Endothelial cell (in vitro differentiated cells): ENCODE measurements around the gene TNC. TPM values are rescaled to one million over a fixed set of nuclear protein-coding genes. Genes with fewer than 3 reads are reported as not detected.

ENCODE experiments used
- DNase-seq: peaks from one replicate; pipeline ENCODE4 v3.0.0; 2021; ENCODE audit warnings: low spot score
- H3K27ac Mint-ChIP-seq: one replicate; pipeline ENCODE4 v1.8.0; 2021; ENCODE audit warnings: mixed read lengths, inconsistent platforms; ENCODE audit not compliant: unreplicated experiment
- H3K27me3 Mint-ChIP-seq: one replicate; pipeline ENCODE4 v1.8.0; 2021; ENCODE audit warnings: mild to moderate bottlenecking, moderate library complexity, mixed read lengths, inconsistent platforms; ENCODE audit not compliant: unreplicated experiment
- H3K36me3 Mint-ChIP-seq: one replicate; pipeline ENCODE4 v1.8.0; 2021; ENCODE audit warnings: mild to moderate bottlenecking, low read depth, mixed read lengths, inconsistent platforms; ENCODE audit not compliant: unreplicated experiment
- H3K4me1 Mint-ChIP-seq: one replicate; pipeline ENCODE4 v1.8.0; 2021; ENCODE audit warnings: mild to moderate bottlenecking, mixed read lengths, inconsistent platforms; ENCODE audit not compliant: unreplicated experiment
- H3K4me3 Mint-ChIP-seq: one replicate; pipeline ENCODE4 v1.8.0; 2021; ENCODE audit warnings: mild to moderate bottlenecking, mixed read lengths, inconsistent platforms; ENCODE audit not compliant: unreplicated experiment
- H3K9me3 Mint-ChIP-seq: one replicate; pipeline ENCODE4 v1.8.0; 2021; ENCODE audit warnings: mixed read lengths, inconsistent platforms; ENCODE audit not compliant: unreplicated experiment
- CTCF ChIP-seq: fragments of 200-600 bp; sonication (generic); IDR thresholded peaks from one replicate; pipeline ENCODE4 v1.5.0; 2021; ENCODE audit warnings: antibody characterized with exemption; ENCODE audit not compliant: unreplicated experiment
- total RNA-seq: library from RNA; stranded (reverse); fragmentation: NEBNext Ultra II Directional; extraction: Animal tissue kit (Norgen Biotek cat#: 25700); gene quantifications from one replicate; pipeline ENCODE4 v1.2.1, GENCODE V29; 2021; ENCODE audit not compliant: unreplicated experiment

Gene TNC
- total RNA-seq, 1 donor from 2014 or later, result 10.1 TPM

- DNase-seq, result no peak
- no peaks in the 10 kb centered on the region for H3K36me3 Mint-ChIP-seq
- no peak for TF ChIP-seq CTCF
- H3K4me3 Mint-ChIP-seq, result no peak overlapping the region
- no peaks in the 10 kb centered on the region for H3K9me3 Mint-ChIP-seq
- peaks cover 4% of the 10 kb centered on the region for H3K27me3 Mint-ChIP-seq
- no peak overlapping the region for H3K27ac Mint-ChIP-seq
- H3K4me1 Mint-ChIP-seq, result no peaks in the 10 kb centered on the region
Observed at GRCh38 chr9:114998326-114998725, 119.6 kb downstream of the TNC start.

DNA sequence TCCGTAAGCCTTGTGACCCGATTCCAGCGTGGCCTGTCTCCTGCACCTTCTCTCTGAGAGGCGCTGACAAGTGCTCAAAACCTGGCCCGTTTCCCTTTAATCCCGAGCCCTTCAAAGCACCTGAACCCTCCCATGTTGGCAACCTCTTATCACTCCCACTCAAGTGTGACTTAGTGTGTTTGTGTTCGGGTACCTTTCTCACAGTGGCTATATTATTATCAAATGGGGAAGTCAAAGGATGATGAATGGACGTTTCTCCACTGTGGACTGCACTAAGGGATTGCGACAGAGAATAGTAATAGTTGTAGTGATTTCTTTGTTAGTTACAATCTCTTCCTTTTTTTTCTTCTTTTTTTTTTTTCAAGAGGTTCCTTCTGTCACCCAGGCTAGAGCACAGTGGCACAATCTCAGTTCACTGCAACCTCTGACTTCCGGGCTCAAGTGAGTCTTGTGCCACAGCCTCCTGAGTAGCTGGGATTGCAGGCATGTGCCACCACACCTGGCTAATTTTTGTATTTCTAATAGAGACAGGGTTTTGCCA, 122.2 kb downstream of the TNC start:
- no peak overlapping the region for H3K27ac Mint-ChIP-seq
- peaks cover 5% of the 10 kb centered on the region for H3K27me3 Mint-ChIP-seq
- DNase-seq, result no peak
- H3K36me3 Mint-ChIP-seq, result no peaks in the 10 kb centered on the region
- H3K4me3 Mint-ChIP-seq, result no peak overlapping the region
- TF ChIP-seq CTCF, result no peak
- H3K9me3 Mint-ChIP-seq, result no peaks in the 10 kb centered on the region
- H3K4me1 Mint-ChIP-seq, result no peaks in the 10 kb centered on the region

- no peaks in the 10 kb centered on the region for H3K4me1 Mint-ChIP-seq
- no peaks in the 10 kb centered on the region for H3K36me3 Mint-ChIP-seq
- no peak overlapping the region for H3K27ac Mint-ChIP-seq
- no peak overlapping the region for H3K4me3 Mint-ChIP-seq
- no peaks in the 10 kb centered on the region for H3K9me3 Mint-ChIP-seq
- peaks cover 5% of the 10 kb centered on the region for H3K27me3 Mint-ChIP-seq
- TF ChIP-seq CTCF, result no peak
- DNase-seq, result no peak
Observed at GRCh38 chr9:114994768-114995167, 123.2 kb downstream of the TNC start.

- peaks cover 5% of the 10 kb centered on the region for H3K27me3 Mint-ChIP-seq
- no peak overlapping the region for H3K4me3 Mint-ChIP-seq
- no peaks in the 10 kb centered on the region for H3K9me3 Mint-ChIP-seq
- H3K36me3 Mint-ChIP-seq, result no peaks in the 10 kb centered on the region
- no peak for TF ChIP-seq CTCF
- H3K4me1 Mint-ChIP-seq, result no peaks in the 10 kb centered on the region
- DNase-seq, result no peak
- H3K27ac Mint-ChIP-seq, result no peak overlapping the region
Observed at GRCh38 chr9:114991861-114992260, 126.1 kb downstream of the TNC start.

GRCh38 chr9:114990901-114991300, 127.1 kb downstream of the TNC start:
- Mint-ChIP-seq H3K27me3 (peaks cover 5% of the 10 kb centered on the region), H3K27ac (no peak overlapping the region), H3K36me3 (no peaks in the 10 kb centered on the region), H3K4me1 (no peaks in the 10 kb centered on the region), H3K4me3 (no peak overlapping the region), H3K9me3 (no peaks in the 10 kb centered on the region)
- no peak for TF ChIP-seq CTCF
- DNase-seq, result no peak
